Measurements from ENCODE around the gene CCDC171.

The CCDC171 gene

DNA sequence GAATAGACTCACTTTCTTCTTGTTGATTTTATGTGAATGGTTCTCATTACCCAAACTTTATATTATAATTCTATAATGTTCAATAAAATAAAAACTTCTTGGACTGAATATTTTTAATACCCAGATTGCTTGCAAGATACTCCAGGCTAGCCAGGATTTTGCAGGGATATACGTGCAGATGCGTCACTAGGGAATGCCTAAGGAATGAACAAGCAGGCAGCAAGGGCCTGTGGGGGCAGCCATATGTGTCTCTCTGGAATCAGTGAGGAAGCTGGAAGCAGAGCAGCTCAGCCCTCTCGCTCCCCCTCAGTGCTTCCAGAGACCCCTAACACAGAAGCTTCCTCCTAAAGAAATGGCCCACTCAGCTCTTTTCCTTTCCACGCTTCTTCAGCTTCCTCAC lies 457.4 kb downstream of the CCDC171 start:
- DNase-seq = no peak

DNA sequence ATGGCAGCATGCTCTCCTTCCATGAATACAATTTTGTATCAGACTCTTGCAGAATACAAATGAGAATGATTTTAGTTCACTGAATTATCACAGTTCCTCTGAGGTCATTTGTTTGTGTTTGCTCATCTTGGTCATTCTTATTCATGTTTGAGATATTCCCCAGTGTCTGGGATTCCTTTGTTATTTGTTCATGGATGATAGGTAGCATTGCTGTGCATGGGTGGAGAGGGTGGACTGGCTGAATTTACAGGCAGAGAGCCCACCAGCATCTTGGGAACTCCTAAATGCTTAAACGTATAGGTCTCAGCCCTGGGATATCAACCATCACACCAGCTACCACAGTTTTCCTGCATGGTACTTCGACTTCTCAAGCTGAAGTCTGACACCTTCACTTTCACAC lies 459.8 kb downstream of the CCDC171 start:
- DNase-seq = no peak

DNA sequence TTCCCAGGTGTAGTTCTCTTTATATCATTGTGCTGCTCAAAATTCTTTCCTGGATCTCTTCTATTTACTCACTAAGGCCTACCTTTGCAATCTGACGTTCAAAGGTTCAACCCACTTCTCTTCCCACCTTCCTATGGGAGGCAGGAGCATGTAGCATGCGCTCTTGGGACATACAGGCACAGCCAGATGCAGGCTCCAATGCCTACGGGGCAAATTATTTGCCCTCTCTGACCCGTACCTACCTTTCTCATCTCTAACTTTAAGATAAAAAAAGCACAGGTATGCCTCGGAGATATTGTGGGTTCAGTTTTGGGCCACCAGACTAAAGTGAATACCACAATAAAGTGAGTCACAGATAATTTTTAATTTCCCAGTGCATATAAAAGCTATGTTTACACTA lies 460.5 kb downstream of the CCDC171 start:
- DNase-seq = no peak

- DNase-seq = no peak
These were observed 461.0 kb downstream of the CCDC171 start for GRCh38 chr9:16013826-16014225.

DNA sequence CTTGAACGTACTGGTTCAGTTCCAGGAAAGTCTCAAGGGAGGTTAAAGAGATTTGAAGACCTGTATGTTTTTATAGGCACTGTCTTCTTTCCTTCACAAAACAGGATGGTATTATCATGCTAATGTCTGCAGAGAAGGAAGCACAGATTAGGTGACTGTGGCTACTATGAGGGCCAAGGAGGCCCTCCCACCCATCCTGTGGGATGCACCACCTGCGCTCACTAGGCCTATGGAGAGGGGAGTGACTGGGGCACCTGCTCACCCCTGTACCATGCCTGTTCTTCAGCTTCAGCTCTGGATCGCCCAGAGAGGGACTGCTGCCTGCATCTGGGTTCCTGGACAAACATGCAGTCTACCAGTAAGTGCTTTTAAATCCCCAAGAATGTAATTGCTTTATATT lies 469.4 kb downstream of the CCDC171 start:
- no peak for DNase-seq

GRCh38 chr9:16023446-16023845 lies 470.6 kb downstream of the CCDC171 start:
- DNase-seq = no peak
